ENCODE measurements around the gene VASP.

The VASP gene

GRCh38 chr19:45515807-45516401, 8.6 kb downstream of the VASP start:
- no peak for DNase-seq

DNA sequence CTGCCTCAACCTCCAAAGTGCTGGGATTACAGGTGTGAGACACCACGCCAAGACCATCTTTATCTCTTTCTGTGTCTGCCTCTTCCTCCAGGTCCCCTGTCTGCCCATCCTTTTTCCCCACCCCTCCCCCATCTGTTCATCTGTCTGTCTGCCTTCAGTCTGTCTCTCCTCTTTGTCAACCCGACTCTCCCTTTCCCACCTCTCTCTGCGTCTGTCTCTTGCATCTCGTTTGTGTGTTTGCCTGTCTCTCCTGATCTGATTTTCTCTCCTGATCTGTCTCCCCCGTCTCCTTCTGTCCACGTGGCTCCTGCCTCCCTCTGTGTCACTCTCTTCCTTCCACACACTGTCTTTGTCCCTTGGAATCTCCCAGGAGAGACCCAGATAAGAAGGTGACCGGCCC, 10.0 kb downstream of the VASP start:
- DNase-seq: no peak

- no peak for DNase-seq
Observed at GRCh38 chr19:45517641-45518468, 10.6 kb downstream of the VASP start.

DNA sequence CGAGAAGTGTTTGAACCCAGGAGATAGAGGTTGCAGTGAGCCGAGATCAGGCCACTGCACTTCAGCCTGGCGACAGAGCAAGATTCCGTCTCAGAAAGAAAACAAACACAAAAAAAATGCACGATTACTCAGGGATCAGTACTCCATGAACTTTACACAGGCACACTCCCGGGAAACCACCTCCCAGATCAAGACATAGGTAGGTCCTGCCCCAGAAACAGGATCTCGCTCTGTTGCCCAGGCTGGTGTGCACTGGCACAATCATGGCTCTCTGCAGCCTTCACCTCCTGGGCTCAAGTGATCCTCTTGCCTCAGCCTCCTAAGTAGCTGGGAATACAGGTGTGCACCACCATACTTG, 11.2 kb downstream of the VASP start:
- DNase-seq: no peak

DNA sequence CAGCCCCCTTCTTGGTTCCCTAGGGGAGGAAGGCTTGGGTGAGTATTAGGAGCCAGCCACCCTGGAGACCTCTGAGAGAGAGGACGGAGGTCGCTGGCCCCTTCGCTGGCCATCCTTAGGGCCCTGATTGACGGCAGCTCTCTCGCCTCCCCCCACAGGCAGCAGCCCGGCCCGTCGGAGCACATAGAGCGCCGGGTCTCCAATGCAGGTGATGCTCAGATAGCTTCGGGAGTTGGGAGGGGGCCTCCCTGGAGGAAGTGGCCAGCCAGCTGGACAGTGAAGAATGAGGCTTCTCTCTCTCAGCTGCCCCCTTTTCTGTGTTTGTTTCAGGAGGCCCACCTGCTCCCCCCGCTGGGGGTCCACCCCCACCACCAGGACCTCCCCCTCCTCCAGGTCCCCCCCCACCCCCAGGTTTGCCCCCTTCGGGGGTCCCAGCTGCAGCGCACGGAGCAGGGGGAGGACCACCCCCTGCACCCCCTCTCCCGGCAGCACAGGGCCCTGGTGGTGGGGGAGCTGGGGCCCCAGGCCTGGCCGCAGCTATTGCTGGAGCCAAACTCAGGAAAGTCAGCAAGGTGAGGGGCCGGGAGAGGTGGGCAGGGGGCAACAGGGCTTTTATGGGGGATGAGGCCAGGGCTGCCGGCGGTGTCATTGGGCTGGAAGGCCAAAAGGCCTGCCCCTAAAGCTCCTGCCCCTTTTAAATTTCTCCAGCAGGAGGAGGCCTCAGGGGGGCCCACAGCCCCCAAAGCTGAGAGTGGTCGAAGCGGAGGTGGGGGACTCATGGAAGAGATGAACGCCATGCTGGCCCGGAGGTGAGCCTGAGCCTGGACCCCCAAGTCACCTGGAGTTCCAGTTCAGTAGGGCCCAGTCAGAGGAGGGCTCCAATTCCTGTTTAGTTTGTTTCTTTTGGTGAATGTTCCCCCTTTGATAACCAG, 15.0 kb downstream of the VASP start:
- no peak for DNase-seq

DNA sequence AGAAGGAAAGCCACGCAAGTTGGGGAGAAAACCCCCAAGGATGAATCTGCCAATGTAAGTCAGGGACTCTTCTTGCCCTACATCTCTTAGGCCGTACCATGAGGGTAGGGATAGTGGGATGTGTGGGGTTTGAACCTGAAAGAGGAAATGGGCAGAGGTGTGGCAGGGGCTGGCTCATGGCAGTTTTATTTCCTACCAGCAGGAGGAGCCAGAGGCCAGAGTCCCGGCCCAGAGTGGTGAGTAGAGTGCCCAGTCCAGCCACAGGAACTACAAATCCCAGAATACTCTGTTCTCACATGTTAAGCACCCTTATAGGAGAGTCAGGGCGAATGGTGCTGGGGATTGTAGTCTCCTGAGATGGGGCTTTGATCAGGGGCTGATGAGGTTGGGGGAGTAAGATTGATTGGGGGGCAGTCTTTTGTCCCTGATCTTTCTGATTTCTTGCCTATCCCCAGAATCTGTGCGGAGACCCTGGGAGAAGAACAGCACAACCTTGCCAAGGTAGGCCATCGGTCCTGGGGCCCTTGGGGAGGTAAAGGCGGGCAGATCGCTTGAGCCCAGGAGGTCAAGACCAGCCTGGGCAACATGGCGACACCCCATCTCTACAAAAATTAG, 16.5 kb downstream of the VASP start:
- DNase-seq: peak; percentile 87

- no peak for DNase-seq
Observed at GRCh38 chr19:45524575-45525129, 17.4 kb downstream of the VASP start.

DNA sequence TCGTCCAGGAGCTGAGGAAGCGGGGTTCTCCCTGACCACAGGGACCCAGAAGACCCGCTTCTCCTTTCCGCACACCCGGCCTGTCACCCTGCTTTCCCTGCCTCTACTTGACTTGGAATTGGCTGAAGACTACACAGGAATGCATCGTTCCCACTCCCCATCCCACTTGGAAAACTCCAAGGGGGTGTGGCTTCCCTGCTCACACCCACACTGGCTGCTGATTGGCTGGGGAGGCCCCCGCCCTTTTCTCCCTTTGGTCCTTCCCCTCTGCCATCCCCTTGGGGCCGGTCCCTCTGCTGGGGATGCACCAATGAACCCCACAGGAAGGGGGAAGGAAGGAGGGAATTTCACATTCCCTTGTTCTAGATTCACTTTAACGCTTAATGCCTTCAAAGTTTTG, 18.9 kb downstream of the VASP start:
- no peak for DNase-seq

GRCh38 chr19:45526971-45527370, 19.7 kb downstream of the VASP start:
- DNase-seq: no peak

DNA sequence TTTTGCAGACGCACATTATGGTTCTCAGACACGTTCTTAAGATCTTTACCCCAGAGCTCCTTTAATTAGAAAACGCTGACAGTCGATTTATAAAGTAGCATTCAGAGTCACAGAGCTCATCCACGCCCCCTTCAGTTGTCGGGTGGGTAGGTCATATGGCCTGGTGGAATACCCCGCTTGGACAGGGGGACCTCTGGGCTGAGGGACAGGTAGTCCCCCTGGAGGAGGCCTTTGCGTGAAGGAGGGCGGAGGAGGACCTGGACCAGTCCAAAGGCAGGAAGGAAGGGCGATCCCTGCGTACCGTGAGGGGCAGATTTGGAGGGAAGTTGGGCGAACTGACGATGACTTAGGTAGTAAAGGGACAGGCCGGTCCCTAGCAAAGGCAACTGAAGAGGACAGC, 20.5 kb downstream of the VASP start:
- DNase-seq: no peak

DNA sequence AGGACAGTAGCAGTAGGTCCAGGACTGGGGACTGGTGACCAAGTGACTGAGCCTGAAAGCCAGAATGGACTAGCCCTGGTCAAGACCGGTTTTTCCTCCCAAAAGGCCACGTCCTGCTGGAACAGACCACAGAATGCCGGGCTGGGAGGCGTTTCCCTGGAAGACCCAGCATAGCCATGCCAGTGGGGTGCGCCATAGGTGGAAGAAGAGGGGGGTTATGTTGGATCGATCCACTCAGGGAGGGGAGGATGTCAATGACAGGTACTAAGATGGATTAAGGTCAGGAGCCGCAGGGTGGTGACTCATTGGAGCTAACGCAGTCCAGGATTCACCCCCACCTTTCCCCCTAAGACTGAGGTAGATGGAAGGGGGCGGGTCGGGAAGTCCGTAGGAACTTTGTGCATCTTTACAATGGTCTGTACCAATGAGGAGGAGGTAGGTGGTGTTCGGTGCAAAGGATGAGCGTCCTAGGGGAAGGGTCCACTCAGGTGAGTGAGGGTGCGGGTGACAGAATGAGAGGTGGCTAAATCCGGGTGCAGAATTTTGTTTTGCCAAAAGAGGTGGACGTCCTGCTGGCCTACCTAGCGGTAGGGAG, 21.0 kb downstream of the VASP start:
- DNase-seq: no peak

DNA sequence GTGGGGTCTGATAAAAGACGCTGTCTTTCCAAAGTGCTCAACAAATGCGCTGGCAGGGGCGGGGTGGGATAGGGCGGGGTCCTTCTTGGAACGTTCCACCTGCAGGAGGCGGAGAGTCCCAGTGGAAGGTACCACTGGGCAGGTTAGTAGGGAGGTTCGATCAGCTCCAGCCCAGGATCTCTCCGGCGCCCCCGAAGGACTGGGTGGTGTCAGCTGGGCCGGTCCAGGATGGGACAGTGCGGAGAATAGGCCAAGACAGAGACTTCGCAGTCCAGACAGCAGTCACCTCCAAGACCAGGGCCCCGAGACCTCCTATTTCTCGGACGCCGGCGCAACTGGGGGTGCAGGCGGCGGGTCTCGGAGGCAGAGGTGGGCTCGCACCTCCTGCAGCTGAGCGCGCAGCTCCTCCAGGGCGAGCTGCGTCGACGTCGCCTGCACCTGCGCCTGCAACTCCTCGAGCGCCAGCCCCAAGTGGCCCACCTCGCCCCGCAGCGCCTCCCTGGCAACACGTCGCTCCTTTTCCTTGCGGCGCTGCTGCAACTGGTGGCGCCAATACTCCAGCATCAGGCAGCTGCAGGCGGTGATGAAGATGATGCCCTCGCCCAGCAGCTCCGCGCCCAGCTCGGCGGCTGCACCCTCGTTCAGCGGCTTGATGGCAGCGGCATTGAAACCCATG, 21.6 kb downstream of the VASP start:
- no peak for DNase-seq

- no peak for DNase-seq
Observed at GRCh38 chr19:45529420-45529785, 22.1 kb downstream of the VASP start.

DNA sequence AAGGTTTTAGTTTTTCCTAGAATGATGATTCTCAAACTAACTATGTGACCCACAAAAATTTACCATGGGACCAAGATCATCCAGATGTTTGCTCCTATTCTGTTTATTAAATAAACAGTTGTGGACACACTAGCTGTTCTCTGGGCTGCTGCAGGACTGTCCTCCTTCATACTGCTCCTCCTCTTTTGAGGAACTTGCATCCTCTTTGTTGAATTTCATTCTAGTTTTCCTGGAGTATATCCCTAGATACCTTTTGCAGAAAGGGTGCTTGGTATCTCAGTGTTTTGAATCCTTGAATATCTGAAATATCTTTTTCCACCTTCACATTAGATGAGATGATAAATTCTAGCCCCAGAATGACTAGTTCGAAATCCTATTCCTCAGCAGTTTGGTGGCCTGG, 24.1 kb downstream of the VASP start:
- DNase-seq: no peak

DNA sequence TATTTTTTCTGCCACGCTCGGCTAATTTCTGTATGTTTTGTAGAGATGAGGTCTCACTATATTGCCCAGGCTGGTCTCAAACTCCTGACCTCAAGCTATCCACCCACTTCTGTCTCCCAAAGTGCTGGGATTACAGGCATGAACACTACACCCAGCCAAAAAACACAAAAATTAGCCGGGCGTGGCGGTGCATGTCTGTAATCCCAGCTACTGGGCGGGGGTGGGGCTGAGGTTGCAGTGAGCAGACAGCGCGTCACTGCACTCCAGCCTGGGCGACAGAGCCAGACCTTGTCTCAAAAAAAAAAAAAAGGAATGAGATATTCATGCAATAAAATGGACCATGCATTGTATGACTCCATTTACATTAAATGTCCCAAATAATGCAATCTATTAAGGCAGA, 32.2 kb downstream of the VASP start:
- no peak for DNase-seq

DNA sequence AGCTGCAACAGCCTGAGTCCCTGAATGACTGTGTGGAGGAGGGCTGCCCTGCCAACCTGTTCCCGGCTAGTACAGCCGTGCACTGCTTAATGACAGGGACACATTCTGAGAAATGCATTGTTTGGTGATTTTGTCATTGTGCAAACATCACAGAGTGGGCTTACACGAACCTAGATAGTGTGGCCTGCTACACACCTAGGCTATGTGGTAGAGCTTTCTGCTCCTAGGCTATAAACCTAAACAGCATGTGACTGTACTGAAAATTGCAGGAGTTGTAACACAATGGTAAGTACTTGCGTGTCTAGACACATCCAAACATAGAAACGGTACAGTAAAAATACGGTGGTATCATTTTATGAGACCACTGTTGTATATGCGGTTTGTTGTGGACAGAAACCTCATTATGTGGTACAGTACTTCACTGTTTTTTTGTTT, 35.0 kb downstream of the VASP start:
- no peak for DNase-seq

DNA sequence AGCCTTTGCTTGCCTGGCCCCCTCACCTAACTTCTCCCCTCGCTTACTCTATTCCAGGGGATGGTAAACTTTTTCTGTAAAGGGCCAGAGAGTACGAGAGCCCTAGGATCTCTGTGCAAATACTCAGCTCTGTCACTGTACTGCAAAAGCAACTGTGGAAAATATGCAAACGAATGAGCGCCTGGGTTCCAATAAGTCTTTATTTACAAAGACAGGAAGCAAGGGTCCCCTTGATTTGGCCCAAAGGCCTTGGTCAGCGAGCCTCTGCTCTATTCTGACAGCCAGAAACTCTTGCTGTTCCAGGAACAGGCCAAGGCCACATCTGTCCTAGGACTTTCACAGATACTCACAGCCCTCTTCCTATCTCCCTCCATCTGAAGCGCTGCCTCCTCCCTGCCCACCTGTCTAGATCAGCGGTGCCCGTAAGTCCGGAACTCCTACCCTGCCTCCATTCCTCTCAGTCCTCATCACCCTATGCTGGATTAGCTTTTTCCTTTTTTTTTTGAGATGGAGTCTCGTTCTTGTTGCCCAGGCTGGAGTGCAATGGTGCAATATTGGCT, 40.0 kb downstream of the VASP start:
- no peak for DNase-seq

DNA sequence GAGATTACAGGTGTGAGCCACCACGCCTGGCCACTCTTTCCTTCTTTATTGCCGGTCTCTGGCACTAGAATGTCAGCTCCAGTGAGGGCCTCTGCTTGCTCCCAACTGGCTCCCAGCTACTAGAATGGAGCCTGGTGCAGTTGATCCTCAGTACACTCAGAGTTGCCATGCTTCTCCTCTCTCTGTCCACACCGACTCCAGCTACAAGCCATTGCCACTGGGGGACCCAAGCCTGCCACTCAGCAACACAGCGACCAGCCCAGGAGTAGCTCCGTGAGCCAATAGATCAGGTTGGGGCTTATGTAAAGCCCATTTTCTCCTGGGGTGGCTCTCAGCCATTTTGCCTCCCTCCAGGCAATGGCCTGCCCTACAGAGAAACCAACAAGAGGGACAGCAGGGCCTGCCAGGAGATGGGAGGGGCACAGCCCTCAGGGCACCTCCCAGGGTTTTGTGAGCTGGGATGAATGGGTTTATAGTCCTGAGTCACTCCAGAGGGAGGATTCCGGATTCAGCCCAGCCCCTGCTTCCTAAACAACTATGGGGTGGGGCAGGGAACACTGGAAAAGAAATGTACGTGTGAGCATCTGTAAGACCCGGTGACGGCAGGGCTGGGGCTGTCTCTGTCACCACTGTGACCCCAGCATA, 40.8 kb downstream of the VASP start:
- no peak for DNase-seq

GRCh38 chr19:45553464-45553863, 46.2 kb downstream of the VASP start:
- no peak for DNase-seq

DNA sequence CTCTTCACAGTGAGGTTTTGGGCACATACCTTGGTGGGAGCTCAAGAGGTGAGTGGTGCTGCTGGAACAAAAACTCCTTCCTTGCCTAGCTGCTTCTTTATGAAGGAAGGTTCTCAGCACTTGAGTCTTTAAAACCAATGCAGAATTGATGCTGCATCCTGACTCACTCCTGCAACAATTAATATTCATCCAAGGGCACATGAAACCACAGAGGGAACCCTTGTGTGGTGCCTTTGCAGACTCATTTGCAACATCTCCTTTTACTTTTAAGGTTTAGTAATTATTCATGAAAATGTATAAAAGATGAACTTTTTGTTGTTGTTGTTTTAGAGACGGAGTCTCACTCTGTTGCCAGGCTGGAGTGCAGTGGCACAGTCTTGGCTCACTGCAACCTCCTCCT, 47.2 kb downstream of the VASP start:
- DNase-seq: no peak

DNA sequence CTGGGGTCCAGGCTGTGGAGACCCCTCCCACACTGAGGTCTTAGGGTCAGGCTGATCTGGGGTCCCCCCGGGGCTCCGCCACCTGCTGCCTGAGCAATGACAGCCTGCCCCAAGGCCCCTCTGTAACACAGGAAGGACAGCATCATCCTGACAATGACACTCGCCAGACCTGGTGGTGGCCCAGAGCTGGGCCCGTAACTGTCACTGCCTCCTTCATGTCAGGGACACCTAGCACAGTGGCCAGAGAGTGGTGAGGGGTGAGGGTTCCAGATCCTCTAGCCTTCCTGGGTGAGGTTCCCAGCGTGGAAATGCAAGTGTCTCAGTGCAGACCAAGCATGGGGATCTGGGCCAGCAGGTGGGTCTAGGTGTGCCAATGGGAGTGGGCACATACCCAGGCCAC, 49.6 kb downstream of the VASP start:
- DNase-seq: no peak
